Loucy (cell line): ENCODE measurements around the gene ZNF77.
"Not testable (repeated sequence)": the region's sequence is repeated elsewhere in the genome, so short reads cannot be mapped to it uniquely, and the experiment has no call there.

Experiments used
- H2AFZ ChIP-seq: fragments of 200-600 bp; sonication (generic); 2 replicates; pipeline ENCODE4 v1.6.0; 2016; ENCODE audit warnings: antibody characterized with exemption, mild to moderate bottlenecking, low read length, moderate library complexity
- H3F3A ChIP-seq: fragments of 200-600 bp; 2 replicates; pipeline ENCODE4 v1.6.0; 2016; ENCODE audit warnings: antibody characterized with exemption, low read depth, mild to moderate bottlenecking
- H3K27me3 ChIP-seq: fragments of 200-600 bp; sonication (generic); 2 replicates; pipeline ENCODE4 v1.6.1; 2014; ENCODE audit warnings: low read length, mild to moderate bottlenecking; ENCODE audit not compliant: insufficient read depth, poor library complexity, severe bottlenecking
- H3K36me3 ChIP-seq: fragments of 200-600 bp; sonication (generic); 2 replicates; pipeline ENCODE4 v1.6.1; 2016; ENCODE audit warnings: low read length; ENCODE audit not compliant: insufficient read depth
- H3K4me1 ChIP-seq: fragments of 200-600 bp; sonication (generic); 2 replicates; pipeline ENCODE4 v1.5.1; 2014; ENCODE audit warnings: low read length, mild to moderate bottlenecking; ENCODE audit not compliant: insufficient read depth, poor library complexity, severe bottlenecking
- H3K4me2 ChIP-seq: fragments of 200-600 bp; sonication (generic); 2 replicates; pipeline ENCODE4 v1.6.0; 2014; ENCODE audit warnings: antibody characterized with exemption, low read length, low read depth, mild to moderate bottlenecking; ENCODE audit not compliant: poor library complexity, severe bottlenecking
- H3K4me3 ChIP-seq: fragments of 200-600 bp; sonication (generic); 2 replicates; pipeline ENCODE4 v1.5.1; 2014; ENCODE audit warnings: low read length, mild to moderate bottlenecking, mixed read lengths; ENCODE audit not compliant: poor library complexity, severe bottlenecking
- H3K79me2 ChIP-seq: fragments of 200-600 bp; sonication (generic); 2 replicates; pipeline ENCODE4 v1.6.1; 2014; ENCODE audit warnings: low read length; ENCODE audit not compliant: insufficient read depth
- H3K9ac ChIP-seq: fragments of 200-600 bp; sonication (generic); 2 replicates; pipeline ENCODE4 v1.6.0; 2014; ENCODE audit warnings: mild to moderate bottlenecking, low read depth, low read length, moderate library complexity; ENCODE audit not compliant: poor library complexity, severe bottlenecking
- H3K9me2 ChIP-seq: fragments of 200-600 bp; sonication (generic); replicated peaks from 2 replicates; pipeline ENCODE4 v1.6.1; 2016; ENCODE audit warnings: low read depth, low read length, mixed read lengths
- H3K9me3 ChIP-seq: fragments of 200-600 bp; sonication (generic); 2 replicates; pipeline ENCODE4 v1.6.1; 2014; ENCODE audit warnings: mild to moderate bottlenecking, antibody characterized with exemption, low read length, low read depth; ENCODE audit not compliant: insufficient read depth
- H4K20me1 ChIP-seq: fragments of 200-600 bp; sonication (generic); 2 replicates; pipeline ENCODE4 v1.6.0; 2014; ENCODE audit warnings: antibody characterized with exemption, low read length, mild to moderate bottlenecking; ENCODE audit not compliant: insufficient read depth, poor library complexity, severe bottlenecking
- EZH2phosphoT487 ChIP-seq: fragments of 200-600 bp; IDR thresholded peaks from 2 replicates; pipeline ENCODE4 v1.6.1; 2018; ENCODE audit warnings: antibody characterized with exemption, mild to moderate bottlenecking, moderate library complexity, borderline replicate concordance
- TF ChIP-seq, protein P1 (sequence below): fragments of 200-600 bp; sonication (generic); conservative IDR thresholded peaks from 2 replicates; pipeline ENCODE4 v1.5.1; 2014; ENCODE audit warnings: mild to moderate bottlenecking, antibody characterized with exemption, low read length

The ZNF77 gene

DNA sequence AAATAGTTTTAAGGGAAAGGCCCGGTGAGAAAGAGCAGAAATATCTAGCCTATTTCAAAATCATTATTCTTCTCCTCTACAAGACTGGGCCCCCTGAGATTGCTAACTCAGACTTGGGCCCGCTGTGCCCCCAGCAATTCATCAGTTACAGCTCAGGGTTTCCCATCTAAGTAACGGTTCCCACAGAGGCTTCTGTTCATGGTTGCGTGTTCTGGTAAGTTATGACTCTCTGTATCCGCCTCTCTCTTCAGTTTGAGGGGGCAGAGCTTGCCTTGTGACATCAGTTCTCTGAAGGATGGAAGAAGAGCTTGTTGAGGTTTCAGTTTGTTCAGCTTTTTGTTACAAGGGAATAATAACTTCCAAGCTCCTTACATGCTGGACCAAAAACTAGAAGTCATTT is 32.5 kb downstream of the ZNF77 start:
- Histone ChIP-seq H3K36me3 (peaks cover 18% of the 10 kb centered on the region; the same call in 1 of the 2 replicates), H3K4me1 (no peaks in the 10 kb centered on the region), H3K4me2 (no peak overlapping the region), H2AFZ (no peak overlapping the region), H3K79me2 (peaks cover 8% of the 10 kb centered on the region; the same call in 1 of the 2 replicates), H3K9ac (no peak overlapping the region), H4K20me1 (no peaks in the 10 kb centered on the region), H3K9me2 (no peaks in the 10 kb centered on the region), H3K4me3 (no peak overlapping the region), H3K9me3 (no peaks in the 10 kb centered on the region), H3K27me3 (no peaks in the 10 kb centered on the region), H3F3A (no peaks in the 10 kb centered on the region)
- TF ChIP-seq EZH2phosphoT487 = no peak
- TF ChIP-seq, protein P1, sequence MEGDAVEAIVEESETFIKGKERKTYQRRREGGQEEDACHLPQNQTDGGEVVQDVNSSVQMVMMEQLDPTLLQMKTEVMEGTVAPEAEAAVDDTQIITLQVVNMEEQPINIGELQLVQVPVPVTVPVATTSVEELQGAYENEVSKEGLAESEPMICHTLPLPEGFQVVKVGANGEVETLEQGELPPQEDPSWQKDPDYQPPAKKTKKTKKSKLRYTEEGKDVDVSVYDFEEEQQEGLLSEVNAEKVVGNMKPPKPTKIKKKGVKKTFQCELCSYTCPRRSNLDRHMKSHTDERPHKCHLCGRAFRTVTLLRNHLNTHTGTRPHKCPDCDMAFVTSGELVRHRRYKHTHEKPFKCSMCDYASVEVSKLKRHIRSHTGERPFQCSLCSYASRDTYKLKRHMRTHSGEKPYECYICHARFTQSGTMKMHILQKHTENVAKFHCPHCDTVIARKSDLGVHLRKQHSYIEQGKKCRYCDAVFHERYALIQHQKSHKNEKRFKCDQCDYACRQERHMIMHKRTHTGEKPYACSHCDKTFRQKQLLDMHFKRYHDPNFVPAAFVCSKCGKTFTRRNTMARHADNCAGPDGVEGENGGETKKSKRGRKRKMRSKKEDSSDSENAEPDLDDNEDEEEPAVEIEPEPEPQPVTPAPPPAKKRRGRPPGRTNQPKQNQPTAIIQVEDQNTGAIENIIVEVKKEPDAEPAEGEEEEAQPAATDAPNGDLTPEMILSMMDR = no peak

DNA sequence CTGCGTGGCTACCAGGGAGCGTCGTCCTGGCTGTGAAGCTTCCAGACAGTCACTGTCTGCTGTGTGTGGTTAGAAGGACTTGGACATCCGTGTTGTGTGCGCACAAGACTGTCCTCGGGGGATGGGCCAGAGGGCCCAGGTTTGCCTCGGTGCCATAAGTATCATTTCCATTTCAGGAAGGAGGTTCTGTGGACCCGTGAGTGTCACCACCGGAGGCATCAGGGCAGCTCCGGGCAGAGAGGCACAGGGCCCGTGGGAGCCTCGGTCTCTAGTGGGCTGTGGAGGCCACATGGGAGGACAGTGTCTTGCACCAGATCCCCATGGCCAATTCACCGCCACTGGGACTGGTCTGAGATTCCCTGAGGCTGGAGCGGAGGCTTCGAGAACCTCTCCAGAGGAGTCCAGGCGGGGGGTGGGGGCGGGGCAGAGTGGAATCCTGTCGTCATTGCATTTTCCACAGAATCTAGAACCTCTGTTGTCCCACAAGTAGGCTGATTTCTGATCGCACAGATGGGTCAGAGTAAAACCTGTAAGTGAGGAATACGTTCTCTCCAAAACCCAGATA is 38.1 kb downstream of the ZNF77 start:
- no peaks in the 10 kb centered on the region for H3K9me3 ChIP-seq
- H2AFZ ChIP-seq = no peak overlapping the region
- H3K4me1 ChIP-seq = peaks cover 13% of the 10 kb centered on the region
- no peak overlapping the region for H3K9ac ChIP-seq
- no peaks in the 10 kb centered on the region for H4K20me1 ChIP-seq
- H3K27me3 ChIP-seq = no peaks in the 10 kb centered on the region
- no peak overlapping the region for H3K4me3 ChIP-seq
- no peak overlapping the region for H3K4me2 ChIP-seq
- no peaks in the 10 kb centered on the region for H3K9me2 ChIP-seq
- TF ChIP-seq, protein P1 = no peak
- no peak for TF ChIP-seq EZH2phosphoT487
- no peaks in the 10 kb centered on the region for H3F3A ChIP-seq
- H3K36me3 ChIP-seq = no peaks in the 10 kb centered on the region
- peaks cover 34% of the 10 kb centered on the region; the same call in 1 of the 2 replicates for H3K79me2 ChIP-seq

DNA sequence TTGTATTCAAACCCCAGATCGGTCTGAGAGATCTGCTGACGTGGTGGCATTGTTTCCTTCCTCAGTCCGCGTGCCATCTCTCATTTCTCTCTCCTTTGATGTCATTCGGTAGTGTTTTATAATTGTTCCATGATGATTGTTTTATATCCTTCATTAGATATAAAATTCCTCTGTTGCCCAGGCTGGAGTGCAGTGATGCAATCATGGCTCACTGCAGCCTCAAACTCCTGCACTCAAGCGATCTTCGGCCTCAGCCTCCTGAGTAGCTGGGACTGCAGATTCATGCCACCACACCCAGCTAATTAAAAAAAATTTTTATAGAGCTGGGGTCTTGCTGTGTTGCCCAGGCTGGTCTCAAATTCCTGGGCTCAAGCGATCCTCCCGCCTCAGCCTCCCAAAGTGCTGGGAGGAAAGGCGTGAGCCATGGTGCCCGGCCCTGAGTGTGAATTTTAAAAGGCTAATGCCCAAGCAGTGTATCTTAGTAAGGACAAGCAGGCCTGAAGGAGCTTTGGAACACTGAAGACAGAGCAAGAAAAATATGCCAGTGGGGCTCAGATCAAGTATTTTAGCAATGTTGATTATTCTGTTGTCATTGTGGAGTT is 38.8 kb downstream of the ZNF77 start:
- H2AFZ ChIP-seq = no peak overlapping the region
- H3K27me3 ChIP-seq = no peaks in the 10 kb centered on the region
- no peak overlapping the region for H3K9ac ChIP-seq
- H3F3A ChIP-seq = no peaks in the 10 kb centered on the region
- no peaks in the 10 kb centered on the region for H3K9me2 ChIP-seq
- H3K4me3 ChIP-seq = no peak overlapping the region
- TF ChIP-seq EZH2phosphoT487 = no peak
- TF ChIP-seq, protein P1 = no peak
- peaks cover 36% of the 10 kb centered on the region; the same call in 1 of the 2 replicates for H3K79me2 ChIP-seq
- no peaks in the 10 kb centered on the region for H4K20me1 ChIP-seq
- peaks cover 15% of the 10 kb centered on the region for H3K4me1 ChIP-seq
- no peaks in the 10 kb centered on the region for H3K36me3 ChIP-seq
- no peaks in the 10 kb centered on the region for H3K9me3 ChIP-seq
- no peak overlapping the region for H3K4me2 ChIP-seq

DNA sequence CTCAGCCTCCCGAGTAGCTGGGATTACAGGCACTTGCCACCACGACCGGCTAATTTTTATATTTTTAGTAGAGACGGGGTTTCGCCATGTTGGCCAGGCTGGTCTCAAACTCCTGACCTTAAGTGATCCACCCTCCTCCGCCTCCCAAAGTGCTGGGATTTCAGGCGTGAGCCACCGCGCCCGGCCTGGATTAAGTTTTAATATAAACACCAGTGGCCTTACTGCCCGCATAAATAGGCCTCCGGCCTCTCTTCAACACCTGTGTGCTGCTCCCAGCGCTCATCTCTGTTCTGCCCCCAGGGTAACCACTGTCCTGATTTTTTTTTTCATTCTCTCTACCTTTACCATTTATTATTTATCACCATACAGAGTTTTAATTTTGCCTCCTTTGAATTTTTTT is 41.4 kb downstream of the ZNF77 start:
- H3K4me3 ChIP-seq, H3K4me2 ChIP-seq, H3K9me3 ChIP-seq, H3K27me3 ChIP-seq, H3K9ac ChIP-seq, H3K9me2 ChIP-seq, H4K20me1 ChIP-seq, H3K36me3 ChIP-seq, H3F3A ChIP-seq, H2AFZ ChIP-seq: not testable (repeated sequence)
- Histone ChIP-seq H3K79me2 (peaks cover 35% of the 10 kb centered on the region; the same call in 1 of the 2 replicates), H3K4me1 (peaks cover 15% of the 10 kb centered on the region)
